ENCODE results near the gene SPNS1.
"Not testable (repeated sequence)": the region's sequence is repeated elsewhere in the genome, so short reads cannot be mapped to it uniquely, and the experiment has no call there.

The SPNS1 gene

DNA sequence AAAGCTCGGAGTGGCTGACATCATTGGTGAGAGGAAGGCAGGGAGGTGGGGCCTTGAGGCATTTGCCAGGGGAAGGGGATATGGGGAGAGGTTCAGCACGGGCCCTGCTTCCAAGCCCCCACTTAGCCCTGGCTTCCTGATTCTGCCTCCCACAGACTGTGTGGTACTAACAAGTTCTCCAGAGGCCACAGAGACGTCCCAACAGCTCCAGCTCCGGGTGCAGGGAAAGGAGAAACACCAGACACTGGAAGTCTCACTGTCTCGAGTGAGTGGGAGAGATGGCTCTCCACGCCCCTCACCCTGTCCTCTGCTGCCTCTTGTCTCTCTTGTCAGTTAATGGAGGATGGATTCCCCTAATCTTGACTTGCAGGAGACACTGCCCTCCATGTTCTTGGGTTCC is 15.7 kb upstream of the SPNS1 start:
- no peak for DNase-seq

GRCh38 chr16:28964072-28964471 is 10.5 kb upstream of the SPNS1 start:
- no peak for DNase-seq

DNA sequence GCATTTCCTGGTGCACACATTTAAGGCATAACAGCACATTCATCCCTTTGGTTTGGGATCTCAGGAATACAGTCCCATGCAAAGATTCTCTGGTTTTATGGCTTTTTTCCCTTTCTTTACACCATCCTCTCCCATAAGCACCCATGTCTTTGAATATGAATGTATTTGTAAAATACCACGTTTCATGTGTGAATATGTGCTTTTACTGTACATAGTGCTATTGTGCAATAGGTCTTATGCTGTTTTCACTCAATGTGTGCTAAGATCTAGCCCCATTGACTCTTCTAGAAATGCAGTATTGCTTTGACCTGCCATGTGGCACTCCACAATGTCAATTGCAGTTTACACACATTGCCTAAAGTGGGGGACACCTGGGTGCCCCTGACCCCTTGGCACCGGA is 10.1 kb upstream of the SPNS1 start:
- no peak for DNase-seq

- DNase-seq: no peak
Measured at GRCh38 chr16:28967156-28967555, 7.4 kb upstream of the SPNS1 start.

- not testable (repeated sequence) for DNase-seq
Measured at GRCh38 chr16:28969696-28970095, 4.9 kb upstream of the SPNS1 start.

DNA sequence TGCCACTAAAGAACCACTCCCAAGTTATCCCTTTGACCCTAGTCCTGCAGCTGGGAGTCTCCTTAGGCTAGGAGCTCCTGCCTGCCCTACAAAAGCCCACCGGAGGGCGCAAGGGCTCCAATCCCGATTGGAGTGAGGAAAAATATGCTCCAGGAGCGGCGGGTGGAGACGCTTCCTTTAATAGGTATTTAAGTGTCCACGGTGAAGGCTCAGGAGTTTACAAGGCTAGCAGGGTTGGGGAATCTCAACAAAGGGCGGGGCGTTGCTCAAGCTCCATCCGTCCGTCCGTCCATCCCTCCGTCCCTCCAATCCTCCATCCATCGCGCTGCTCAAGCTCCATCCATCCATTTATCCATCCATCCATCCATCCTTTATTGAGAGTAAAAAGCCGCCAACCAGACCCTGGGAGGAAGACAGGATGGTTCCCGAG is 556 bp upstream of the SPNS1 start:
- DNase-seq: no peak

- no peak for DNase-seq
Measured at GRCh38 chr16:28975158-28975599, 601 bp downstream of the SPNS1 start.

- DNase-seq: no peak
Measured at GRCh38 chr16:28977703-28978662, 3.4 kb downstream of the SPNS1 start.

GRCh38 chr16:28980330-28980729 is 5.8 kb downstream of the SPNS1 start:
- not testable (repeated sequence) for DNase-seq

DNA sequence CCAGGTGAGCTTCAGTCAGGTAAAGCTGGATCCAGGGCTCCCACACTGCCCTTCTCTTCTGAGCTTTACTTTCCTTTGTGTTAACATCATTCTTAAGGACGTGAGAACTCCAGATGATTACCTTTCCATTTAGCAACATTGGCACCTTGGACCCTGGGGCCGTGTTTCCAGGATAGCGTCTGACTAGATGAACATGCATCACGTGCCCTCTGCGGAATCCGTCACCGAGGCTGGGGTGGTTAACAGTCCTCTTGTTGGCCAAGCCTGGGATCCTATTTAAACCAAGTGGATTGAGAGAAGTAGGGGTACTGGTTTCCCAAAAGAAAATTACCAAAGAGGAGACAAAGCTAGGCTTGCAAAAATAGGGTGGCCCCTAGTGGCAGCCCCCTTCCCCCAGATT is 6.4 kb downstream of the SPNS1 start:
- DNase-seq: no peak

DNA sequence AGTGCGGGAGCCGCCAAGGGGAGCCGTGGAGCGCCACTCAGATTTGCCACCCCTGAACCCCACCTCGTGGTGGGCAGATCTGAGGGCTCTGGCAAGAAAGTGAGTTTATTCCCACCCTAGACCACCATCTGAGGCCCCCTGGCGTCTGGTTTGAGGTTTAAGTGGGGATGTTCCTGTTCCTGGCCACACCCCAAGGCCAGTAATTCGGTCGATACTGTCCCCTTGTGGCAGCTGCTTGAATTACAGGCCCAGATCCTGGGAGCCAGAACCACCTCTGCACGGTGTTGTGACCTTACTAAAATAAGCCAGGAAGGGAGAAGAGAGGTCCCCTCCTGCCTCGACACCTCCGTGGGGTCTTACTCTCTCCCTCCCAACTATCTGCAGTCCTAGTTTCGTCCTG is 6.9 kb downstream of the SPNS1 start:
- DNase-seq: peak in 1 of 5 experiments; percentile 35

GRCh38 chr16:28982418-28982817 is 7.8 kb downstream of the SPNS1 start:
- no peak for DNase-seq

- no peak for DNase-seq
Measured at GRCh38 chr16:28982949-28983348, 8.4 kb downstream of the SPNS1 start.

DNA sequence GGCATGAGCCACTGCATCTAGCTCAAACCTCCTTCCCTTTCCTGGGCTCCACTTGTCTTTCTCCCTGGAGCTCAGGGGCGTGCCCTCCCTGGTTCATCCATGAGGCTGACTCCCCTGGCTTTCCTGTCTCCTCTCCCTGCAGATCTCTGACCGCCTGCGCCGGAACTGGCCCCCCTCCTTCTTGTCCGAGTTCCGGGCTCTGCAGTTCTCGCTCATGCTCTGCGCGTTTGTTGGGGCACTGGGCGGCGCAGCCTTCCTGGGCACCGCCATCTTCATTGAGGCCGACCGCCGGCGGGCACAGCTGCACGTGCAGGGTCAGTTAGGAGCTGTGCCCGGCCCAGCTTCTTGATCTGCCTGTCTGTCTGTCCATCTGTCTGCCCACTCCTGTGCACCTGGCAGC is 9.1 kb downstream of the SPNS1 start:
- DNase-seq: no peak

DNA sequence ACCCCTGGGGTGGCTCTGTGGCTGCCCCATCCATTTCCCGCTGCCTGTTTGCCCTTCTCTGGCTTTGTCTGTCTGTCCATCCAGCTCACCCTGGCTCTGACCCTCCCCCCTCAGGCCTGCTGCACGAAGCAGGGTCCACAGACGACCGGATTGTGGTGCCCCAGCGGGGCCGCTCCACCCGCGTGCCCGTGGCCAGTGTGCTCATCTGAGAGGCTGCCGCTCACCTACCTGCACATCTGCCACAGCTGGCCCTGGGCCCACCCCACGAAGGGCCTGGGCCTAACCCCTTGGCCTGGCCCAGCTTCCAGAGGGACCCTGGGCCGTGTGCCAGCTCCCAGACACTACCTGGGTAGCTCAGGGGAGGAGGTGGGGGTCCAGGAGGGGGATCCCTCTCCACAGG is 9.5 kb downstream of the SPNS1 start:
- DNase-seq: no peak

- peak; percentile 57 to 92 (median 75) for DNase-seq
Measured at GRCh38 chr16:28984619-28985135, 10.1 kb downstream of the SPNS1 start, which contains the start of gene LAT. TSS of gene LAT (plus strand) at chr16:28985052. CDS start at chr16:28985418, 366 bp downstream.

DNA sequence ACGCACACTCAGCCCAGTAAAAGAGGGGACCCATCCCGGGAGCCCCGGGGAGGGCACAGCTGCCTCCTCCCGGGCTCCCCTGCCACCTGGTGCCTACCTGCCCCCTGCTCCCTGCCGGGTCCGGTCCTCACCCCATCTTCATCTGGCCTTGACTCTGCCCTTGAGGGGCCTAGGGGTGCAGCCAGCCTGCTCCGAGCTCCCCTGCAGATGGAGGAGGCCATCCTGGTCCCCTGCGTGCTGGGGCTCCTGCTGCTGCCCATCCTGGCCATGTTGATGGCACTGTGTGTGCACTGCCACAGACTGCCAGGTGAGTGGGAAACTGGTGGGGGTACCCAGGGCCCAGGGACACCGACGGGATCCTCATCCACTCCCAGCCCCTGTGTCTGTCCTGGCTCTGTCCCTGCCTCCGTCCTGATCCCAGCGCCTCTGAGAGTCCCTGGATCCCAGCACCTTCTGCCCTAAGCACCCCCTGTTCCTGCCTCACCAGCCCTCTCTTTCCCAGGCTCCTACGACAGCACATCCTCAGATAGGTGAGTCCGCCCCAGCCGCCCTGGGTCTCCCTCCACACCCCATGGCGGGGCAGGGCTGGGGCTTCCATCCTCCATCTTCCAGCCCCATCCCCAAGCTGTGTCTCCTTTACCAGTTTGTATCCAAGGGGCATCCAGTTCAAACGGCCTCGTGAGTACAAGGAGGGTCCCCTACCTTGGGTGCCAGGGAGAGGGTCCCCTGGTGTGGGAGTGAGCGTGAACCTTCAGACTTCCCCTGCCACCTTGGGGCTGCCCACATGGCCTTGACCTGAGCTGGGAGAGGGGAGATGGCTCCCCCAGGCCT is 10.8 kb downstream of the SPNS1 start:
- DNase-seq: peak in 1 of 5 experiments; percentile 51

DNA sequence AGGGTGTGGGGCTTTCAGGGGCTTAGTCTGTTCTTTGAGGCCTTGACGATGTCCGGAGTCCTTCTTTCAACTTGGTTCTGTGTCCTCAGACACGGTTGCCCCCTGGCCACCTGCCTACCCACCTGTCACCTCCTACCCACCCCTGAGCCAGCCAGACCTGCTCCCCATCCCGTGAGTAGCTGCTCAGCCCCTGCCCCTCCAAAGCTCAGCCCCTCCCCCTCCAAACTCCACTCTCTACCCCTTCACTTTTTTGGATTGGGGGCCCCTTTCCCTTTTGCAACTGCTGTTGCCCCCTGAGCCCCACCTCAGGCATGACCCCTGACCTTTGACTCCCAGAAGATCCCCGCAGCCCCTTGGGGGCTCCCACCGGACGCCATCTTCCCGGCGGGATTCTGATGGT is 11.5 kb downstream of the SPNS1 start:
- no peak for DNase-seq

DNA sequence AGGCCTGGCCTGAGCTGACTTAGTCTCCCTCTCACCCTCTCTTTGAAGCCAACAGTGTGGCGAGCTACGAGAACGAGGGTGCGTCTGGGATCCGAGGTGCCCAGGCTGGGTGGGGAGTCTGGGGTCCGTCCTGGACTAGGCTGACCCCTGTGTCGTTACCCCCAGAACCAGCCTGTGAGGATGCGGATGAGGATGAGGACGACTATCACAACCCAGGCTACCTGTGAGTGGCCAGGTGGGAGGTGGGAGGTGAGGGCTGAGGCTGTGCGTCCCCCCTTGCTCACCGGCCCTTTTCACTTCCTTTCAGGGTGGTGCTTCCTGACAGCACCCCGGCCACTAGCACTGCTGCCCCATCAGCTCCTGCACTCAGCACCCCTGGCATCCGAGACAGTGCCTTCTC is 11.9 kb downstream of the SPNS1 start:
- peak in 1 of 5 experiments; percentile 38 for DNase-seq

DNA sequence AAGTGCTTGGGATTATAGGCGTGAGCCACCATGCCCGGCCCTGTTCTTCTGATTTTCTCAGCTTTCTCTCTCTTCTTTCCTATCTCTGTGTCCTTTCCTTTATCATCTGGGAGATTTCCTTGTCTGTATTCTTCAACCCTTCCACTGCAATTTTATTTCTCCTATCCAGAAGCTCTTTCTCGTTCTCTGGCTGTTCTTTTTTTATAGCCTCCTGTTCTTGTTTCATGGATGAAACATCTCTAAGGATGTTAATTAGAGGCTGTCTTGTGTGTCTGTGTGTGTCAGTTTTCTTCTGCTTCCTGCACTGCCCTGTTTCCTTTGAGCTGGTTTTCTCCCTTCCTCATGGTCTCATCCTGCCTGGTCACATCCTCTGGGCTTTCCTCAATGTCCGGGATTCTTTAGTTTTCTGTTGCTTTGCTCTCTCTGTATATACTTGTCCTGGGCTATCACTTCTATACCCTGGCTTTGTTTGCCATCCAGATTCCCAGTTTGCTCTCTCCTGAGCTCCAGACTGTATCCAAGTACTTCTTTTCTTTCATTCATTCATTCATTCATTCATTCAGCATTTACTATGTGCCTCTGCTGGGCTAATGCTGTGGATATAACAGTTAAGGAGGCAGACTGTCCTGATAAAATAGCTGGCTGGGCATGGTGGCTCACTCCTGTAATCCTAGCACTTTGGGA is 12.7 kb downstream of the SPNS1 start:
- DNase-seq: no peak

DNA sequence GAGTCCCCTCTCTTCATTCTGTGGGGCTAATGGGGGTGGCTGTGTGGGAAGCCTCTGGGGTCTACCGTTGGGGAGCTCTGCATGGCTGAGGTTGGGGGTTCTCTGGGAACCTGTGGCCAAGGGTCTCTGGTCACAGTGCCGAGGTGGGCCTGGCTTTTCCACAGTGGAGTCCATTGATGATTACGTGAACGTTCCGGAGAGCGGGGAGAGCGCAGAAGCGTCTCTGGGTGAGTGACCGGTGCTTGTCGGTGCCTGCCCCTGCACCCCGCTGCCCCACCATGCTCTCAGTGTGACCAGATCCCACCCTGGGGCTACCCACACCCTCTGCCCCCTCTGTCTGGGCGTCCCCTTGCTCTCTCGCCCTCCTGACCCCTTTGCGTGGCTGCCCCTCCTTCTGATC is 14.8 kb downstream of the SPNS1 start:
- DNase-seq: no peak

- DNase-seq: peak in 2 of 5 experiments; percentile 51 to 81
Measured at GRCh38 chr16:28990375-28991040, 15.9 kb downstream of the SPNS1 start.
